Inflammatory macrophage (primary cell): ENCODE measurements around the gene PIK3CB.

Source experiments
- DNase-seq, 2 donors: peaks; one replicate each; pipeline ENCODE4 v3.0.0-alpha.2; 2020 to 2022

PIK3CB gene

DNA sequence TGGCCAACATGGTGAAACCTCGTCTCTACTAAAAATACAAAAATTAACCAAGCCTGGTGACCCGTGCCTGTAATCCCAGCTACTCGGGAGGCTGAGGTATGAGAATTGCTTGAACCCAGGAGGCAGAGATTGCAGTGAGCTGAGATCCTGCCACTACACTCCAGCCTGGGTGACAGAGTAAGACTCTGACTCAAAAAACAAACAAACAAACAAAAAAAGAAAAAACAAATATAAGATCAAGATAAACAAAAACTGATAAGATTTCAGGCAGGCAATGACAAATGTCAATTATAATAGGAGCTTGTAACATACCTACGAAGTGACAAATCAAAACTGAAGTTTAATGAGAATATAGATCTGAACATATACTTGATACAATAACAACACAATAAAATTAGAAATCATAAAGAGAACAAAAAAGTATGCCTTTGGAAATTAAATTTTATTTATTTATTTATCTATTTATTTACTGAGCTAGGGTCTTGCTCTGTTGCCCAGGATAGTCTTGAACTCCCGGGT is 155.8 kb downstream of the PIK3CB start:
- DNase-seq = no peak

DNA sequence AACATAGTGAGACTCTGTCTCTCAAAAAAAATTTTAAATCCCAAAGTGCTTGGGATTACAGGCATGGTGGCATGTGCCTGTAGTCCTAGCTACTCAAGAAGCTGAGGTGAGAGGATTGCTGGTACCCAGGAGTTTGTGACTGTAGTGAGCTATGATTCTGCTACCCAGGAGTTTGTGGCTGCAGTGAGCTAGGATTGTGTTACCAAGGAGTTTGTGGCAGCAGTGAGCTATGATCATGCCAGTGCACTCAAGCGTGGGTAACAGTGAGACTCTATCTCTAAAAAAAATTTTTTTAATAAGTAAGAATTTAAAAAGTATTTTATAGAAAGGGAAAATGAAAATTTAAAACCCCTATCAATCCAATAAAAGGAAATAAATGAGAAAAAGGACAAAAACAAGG is 156.6 kb downstream of the PIK3CB start:
- DNase-seq = no peak

DNA sequence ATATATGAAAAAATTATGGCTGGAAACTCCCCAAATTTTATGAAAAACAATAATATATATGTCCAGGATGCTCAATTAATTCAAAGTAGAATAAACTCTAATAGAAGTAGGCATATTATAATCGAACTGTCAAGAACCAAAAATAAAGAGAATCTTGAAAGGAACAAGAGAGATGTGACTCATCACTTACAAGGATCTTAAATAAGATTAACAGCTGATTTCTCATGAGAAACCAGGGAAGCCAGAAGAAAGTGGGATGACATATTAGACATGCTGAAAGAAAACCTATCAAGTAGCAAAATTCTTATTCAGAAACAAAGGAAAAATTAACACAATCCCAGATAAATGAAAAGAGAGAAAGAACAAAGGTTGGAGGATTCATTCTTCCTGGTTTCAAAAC is 159.3 kb downstream of the PIK3CB start:
- DNase-seq = no peak

DNA sequence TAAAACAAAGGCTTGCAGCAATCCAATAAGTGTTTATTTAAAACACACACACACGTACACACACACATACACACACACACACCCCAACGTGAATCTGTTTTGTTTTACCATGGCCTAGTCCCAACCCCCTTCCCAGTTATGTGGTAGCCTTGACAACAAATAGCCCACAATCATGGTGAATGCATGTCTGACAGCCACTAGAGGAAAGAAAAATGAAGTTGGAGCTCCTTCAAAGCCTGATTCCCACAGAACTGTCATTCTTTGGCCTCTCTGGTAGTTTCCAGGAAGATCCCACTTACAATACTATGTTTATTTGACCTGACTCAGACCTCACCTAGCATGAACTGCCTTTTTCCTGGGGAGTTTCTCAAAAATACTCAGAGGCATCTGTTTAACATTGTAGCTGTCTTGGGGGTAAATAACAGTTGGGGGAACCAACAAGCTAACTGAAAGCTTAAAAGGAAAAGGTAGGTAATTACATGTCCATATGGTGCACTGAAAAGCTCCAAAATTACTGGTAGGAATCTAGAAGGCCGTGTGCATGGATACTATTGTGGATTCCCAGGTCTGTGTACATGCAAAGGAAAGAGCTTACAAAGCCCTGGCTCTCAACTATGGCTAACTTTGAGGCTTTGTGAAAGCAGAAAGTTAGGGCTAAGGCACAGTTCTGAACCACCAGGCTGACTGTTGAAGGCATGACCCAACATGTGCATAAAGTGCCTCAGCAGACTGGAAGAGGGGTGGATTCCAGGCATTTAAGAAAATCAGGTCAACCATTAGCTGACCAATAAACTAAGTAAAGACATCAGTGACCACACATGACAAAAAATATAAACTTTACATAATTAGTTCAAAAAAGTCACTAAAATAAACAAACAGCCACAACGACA is 160.8 kb downstream of the PIK3CB start:
- DNase-seq = no peak

DNA sequence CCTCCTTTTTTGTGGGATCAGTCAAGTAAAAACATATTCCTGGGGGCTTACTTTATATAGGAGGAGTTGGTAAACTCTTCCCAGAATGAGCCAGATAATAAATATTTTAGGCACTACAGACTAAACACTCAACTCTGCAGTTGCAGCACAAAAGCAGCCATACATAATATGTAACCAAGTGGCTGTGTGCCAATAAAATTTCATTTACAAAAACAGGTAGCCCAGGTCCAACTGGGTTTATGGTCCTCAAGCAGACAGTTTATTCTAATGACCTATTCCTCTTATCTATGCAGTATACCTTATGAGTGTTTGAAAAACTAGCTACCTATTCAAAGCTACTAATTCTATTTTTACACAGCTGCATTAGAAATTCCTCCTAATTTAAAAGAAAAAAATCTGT is 164.3 kb downstream of the PIK3CB start:
- no peak for DNase-seq

DNA sequence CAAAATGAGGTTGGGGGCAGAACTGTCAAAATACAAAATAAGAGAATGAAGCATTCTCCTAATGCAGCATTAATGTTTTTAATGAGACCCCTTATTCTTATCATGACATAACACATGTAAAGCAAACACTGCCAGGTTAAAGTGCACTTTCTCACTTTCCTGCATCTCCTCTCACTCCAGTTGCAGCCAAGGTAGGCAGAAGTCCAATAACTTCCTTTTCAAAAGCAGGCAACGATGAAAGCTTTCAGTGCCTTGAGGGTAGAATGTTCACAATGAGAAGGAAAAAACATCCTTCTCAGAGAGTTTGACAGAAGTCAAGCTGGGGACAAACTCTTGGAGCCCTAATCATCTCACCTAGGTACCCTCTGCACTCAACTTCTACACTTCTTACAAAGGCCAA is 166.6 kb downstream of the PIK3CB start:
- DNase-seq = no peak

DNA sequence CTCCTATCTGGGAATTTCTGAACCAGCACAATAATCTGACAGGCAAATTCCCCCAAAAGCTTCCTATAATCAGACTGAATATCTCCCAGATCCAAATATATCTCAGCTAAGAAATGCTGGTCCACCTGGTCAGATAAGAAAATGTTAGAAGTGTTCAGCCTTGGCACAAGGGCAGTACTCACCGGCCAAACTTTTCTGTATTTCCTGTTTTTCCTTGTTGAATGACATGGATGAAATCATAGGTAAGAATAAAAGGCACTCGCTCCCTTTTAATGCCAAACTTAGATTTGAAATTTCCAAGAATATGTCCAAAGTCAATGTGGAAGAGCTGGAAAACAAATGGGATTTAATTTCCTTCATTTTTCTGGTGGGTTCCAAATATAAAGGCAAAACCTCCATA is 177.2 kb downstream of the PIK3CB start:
- no peak for DNase-seq

DNA sequence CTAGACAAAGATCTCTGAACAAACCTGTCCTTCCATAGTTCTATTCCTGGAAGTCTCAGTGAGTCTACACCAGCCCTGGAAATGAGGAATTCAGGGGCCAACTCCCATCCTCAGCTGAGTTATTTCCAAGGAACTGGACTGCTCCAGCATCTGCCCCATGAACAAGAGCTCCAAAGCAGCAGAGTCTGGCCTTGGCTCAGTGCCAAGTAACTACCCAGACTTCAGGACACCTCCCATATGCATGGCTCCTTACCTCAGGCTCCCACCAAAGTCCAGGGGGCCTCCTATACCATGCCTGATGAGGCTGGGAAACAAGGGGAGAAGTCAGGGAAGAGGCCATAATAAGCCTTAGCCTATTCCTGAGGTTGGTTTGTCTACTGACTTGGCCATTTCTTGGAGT is 181.2 kb downstream of the PIK3CB start:
- no peak for DNase-seq

DNA sequence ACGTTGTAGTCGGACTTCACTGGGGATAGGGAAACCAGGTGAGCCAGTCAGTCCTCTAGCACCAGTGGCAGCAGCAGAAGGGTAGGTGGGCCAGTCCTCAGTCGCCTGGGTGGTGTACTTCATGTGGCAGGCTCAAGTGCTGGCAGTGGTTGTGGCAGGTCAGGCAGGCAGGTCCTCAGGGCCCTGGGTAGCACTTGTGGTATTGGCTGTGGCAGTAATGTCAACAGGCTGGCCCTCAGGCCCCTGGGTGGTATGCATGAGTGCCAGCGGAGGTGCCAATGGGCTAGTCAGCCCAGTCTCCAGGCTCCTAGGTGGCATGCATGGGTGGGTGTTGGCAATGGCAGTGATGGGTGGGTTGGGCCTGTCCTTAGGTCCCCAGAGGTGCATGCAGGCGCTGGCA is 185.6 kb downstream of the PIK3CB start:
- no peak for DNase-seq

DNA sequence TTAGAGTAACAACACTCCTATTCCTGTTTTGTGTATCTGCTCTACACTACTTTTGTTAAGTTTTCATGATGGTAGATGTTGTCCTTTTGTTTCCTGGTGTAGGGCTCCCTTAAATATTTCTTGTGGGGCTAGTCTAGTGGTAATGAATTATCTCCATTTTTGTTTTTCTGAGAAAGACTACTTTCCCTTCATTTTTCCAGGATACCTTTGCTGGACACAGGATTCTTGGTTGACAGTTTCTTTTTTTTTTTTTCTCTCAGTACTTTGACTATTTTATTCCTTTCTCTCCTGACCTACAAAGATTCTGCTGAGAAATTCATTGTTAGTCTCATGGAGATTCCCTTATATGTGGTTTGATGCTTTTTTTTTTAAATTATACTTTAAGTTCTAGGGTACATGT is 188.2 kb downstream of the PIK3CB start:
- no peak for DNase-seq

DNA sequence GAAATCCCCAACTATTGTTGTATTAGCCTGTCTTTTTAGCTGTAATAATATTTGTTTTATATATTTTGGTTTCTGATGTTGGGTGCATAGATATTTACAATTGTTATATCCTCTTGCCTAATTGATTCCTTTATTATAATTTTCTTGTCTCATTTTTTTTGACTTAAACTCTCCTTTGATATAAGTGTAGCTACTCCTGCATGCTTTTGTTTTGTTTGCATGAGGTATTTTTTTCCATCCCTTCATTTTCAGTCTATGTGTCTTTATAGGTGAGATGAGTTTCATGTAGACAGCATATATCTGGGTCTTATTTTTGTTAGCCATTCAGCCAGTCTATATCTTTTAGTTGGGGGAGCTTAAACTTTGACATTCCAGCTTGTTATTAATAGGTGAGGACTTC is 188.7 kb downstream of the PIK3CB start:
- no peak for DNase-seq

DNA sequence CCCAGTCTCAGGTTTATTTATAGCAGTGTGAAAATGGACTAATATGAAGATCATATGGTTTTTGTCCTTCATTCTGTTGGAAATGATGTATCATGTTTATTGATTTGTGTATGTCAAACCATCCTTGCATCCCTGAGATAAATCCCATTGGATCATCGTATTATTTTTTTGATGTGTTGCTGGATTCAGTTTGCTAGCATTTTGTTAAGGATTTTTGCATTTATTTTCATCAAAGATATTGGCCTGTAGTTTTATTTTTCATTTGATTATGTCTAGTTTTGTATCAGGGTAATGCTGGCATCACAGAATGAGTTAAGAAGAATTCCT is 191.8 kb downstream of the PIK3CB start:
- DNase-seq = no peak

DNA sequence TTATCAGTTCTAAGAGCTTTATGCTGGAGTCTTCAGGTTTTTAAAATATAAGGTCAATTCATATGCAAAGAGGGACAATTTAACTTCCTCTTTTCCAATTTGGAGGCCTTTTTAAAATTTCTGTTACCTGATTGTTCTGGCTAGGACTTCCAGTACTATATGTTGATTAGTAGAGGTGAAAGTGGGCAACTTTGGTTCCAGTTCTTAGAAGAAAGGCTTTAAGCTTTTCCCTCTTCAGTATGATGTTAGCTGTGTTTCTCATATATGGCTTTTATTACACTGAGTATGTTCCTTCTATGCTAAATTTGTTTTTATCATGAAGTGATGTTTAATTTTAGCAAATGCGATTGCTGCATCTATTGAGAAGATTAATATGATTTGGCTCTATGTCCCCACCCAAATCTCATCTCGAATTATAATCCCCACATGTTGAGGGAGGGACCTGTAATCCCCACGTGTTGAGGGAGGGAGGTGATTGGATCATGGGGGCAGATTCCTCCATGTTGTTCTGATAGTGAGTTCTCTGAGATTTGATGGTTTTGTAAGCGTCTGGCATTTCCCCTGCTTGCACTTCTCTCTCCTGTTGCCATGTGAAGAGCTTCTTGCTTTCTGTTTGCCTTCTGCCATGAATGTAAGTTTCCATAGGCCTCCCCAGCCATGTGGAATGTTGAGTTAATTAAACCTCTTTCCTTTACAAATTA is 192.4 kb downstream of the PIK3CB start:
- no peak for DNase-seq

DNA sequence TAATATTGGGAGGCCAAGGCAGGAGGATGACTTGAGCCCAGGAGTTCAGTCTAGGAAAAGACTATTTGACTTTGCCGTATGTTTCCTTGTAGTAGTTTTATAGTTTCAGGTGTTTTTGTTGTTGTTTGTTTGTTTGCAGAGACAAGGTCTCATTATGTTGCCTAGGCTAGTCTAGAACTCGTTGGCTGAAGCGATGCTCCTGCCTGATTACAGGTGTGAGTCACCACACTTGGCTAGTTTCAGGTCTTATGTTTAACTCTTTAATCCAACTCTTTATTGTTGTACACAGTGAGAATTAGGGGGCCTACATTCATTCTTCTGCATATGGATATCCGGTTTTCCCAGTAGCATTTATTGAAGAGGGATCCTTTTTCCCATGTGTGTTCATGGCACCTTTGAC is 194.2 kb downstream of the PIK3CB start:
- no peak for DNase-seq

DNA sequence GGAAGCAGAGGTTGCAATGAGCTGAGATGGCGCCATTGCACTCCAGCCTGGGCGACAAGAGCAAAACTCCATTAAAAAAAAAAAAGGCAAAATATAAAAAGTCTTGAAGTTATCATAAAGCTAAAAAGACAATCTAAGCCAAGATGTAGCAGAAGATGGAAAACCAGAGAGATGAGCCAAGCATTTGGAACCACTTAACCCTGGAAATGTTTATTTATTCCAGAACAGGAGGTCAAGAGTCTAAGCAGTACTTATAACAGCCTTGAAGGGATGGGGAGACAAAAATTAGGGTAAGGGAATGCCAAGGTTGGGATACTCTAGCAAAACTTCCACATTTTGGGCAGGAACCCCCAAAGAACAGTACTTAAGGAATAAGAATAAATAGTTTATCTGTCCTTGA is 196.1 kb downstream of the PIK3CB start:
- DNase-seq = no peak

DNA sequence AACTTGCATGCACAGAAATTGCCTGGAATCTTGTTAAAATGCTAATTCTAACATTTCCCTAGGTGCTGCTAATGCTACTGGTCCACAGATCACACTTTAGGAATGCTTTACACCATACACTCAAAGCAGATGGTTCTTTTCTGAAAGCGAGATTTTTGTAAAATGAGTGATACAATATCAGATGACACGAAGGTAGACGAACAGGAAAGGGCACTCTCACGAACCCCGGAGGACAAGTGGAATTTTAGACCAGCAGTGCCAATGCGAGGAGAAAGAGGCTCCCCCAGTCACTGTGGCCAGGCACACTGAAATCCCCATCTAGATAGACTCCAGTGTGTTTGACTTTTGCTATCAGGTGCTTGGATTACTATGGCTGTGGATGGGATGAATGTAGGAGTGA is 205.2 kb downstream of the PIK3CB start:
- DNase-seq = no peak

DNA sequence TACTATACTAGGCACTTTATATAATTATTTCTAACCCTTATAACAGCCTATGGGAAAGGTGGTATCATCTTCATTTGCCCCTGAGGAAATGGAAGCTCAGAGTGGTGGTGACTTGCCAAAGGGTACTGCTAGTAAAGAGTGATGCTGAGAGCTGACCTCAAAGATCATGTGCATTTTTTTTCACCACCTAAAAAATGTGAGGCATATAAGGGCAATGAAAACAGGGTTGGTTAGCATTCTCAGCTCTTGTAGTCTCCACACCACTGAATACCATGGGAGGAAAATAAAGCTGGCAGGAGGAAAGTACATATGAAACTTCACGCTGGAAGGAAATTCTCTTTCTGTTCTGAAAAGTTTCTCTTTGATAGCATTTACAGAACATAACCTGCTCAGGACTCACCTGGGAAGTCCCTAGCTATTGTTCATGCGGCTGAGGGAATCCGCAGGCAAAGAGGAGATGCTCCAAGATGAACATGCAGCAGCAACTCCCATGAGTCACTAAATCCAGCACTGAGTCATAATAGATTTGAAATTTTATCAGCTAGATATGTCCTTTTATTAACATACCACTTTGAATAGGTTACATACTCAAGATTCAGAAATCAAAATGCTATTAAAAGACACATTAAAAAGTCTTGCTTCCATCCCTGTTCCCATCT is 208.9 kb downstream of the PIK3CB start:
- no peak for DNase-seq

DNA sequence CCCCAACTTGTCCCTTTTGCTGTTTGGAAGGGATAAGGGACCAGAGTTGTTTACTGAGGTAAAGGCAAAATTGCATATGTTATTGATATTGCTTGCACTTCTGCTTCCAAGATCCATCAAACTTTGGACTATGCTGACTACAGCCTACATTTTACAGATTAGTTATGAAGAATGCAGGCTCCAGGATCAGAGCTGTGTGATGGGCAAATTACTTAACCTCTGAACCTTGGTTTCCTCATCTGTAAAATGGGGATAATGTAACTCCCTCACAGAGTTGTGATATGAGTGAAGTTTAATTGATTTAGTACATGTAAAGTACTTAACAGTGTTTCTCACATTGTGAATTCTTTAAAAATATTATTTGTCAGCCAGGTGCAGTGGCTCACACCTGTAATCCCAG is 210.2 kb downstream of the PIK3CB start:
- no peak for DNase-seq

DNA sequence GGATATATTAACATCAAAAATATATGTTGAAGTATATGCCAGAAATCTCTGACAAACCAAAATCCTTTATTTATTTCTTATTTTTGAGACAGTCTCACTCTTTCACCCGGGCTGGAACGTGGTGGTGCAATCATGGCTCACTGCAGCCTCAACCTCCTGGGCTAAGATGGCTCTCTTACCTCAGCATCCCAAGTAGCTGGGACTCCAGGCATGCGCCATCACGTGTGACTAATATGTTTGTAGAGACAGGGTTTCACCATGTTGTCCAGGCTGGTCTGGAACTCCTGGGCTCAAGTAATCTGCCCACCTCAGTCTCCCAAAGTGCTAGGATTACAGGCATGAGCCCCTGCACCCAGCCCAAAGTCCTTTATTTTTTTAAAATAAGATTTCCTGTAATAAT is 214.3 kb downstream of the PIK3CB start:
- no peak for DNase-seq

DNA sequence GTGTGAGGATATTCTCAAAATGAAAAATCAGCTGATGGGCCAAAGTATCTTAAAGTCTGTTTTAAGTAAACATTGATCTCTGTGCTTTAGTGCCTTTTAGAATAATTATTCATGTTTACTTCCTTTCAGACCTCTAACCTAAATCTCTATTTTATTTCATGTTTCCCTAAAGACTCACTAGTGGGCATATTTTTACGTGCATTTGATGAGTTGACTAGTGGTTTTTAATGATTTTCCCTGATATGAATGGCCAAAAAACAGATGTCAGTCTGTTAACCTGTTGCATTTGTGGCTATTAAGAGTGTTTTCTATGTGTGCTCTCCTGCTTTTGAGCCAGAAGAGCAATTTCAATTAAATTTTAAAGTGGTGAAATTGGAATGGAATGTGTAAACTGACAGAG is 219.3 kb downstream of the PIK3CB start:
- DNase-seq = no peak

DNA sequence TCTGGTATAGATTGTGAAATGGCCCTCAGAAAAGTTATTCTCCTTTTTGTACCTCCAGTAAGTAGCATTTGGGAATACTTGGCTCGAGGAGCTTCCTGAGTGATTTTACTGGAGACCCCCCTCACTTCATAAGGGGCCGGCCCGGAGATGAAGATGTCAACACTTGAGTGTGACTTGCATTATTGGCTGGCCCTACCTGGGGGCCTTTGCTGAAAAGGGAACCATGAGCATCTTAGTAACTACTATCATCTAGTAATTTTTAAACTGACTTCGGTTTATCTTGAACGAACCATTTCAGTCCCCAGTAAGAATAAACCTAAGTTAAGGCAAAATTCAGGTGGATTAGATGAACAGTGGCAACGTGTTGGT is 224.8 kb downstream of the PIK3CB start:
- peak in 1 of 2 donors; percentile 24 for DNase-seq

DNA sequence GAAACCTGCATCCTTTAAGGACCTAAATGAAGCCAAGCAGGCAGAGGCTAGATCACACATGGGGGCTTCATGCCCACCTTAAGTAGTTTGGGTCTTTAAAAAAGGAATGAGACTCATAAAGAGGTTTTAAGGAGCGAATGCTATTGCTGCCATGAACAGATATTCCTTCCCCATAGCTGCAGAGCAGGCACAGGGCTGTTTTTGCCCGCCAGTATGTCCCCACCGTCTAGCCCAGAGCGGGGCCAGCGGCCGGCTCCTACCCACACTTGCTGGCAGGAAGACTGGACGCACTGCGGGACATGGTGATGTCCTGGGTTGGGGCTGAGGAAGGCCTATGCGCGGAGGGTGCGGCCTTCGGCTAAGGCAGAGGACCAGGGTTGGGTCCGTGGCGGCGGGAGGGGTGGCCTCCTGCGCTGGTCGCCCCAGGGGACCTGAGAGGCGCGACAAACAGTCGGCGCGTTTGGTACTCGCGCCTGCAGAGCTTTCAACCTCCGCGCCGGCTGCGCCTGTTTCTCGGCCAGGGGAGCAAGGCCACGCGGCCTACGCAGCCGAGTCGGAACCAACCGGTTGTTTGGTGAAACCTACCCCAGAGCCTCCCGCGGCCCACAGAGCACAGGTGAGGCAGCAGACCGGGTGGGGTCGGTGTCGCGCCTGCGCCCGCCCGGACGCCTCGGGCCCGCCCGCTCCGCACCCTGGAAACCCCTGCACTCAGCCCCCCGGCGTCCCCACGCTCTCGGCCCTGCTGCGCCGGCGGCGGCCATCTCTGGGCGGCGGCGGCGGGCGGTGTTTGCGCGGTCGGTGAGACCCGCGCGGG is 226.2 kb downstream of the PIK3CB start, which contains the start of gene FAIM:
Gene FAIM (plus strand): TSS at position 450 of the 814 bp plus-strand sequence. CDS start 10,956 bp downstream, outside the sequence.
- peak; percentile 53 to 77 for DNase-seq
